K562 (cell line): ENCODE measurements around the gene BRSK1. TPM values are rescaled to one million over a fixed set of nuclear protein-coding genes. Genes with fewer than 3 reads are reported as not detected.

ENCODE experiments used
- AFF4 ChIP-seq: sonication (generic); formaldehyde crosslinking; IDR thresholded peaks from 2 replicates; pipeline ENCODE4 v1.8.0; 2023; ENCODE audit warnings: mild to moderate bottlenecking, missing genetic modification reagents
- FIP1L1 ChIP-seq: fragments of 200-400 bp; formaldehyde crosslinking; IDR thresholded peaks from 2 replicates; pipeline ENCODE4 v1.6.1; 2018; ENCODE audit warnings: mild to moderate bottlenecking, low read depth, low read length; ENCODE audit not compliant: poor library complexity, severe bottlenecking
- HINFP ChIP-seq: fragments of 450-650 bp; conservative IDR thresholded peaks from 2 replicates; pipeline ENCODE4 v1.6.1; 2016; ENCODE audit warnings: missing genetic modification characterization, low read depth, mild to moderate bottlenecking, control low read depth, missing compliant biosample characterization
- HLTF ChIP-seq: fragments of 450-650 bp; IDR thresholded peaks from 2 replicates; pipeline ENCODE4 v1.6.1; 2016
- HNRNPK ChIP-seq: fragments of 200-400 bp; formaldehyde crosslinking; IDR thresholded peaks from one replicate; pipeline ENCODE4 v1.6.1; 2018; ENCODE audit warnings: mild to moderate bottlenecking, low read depth, low read length; ENCODE audit not compliant: poor library complexity, severe bottlenecking
- NR1H2 ChIP-seq: sonication (generic); formaldehyde crosslinking; IDR thresholded peaks from 2 replicates; pipeline ENCODE4 v1.4.0; 2020; ENCODE audit warnings: mild to moderate bottlenecking, missing genetic modification reagents
- ZBTB1 ChIP-seq: sonication (generic); formaldehyde crosslinking; IDR thresholded peaks from 2 replicates; pipeline ENCODE4 v1.8.1; 2023; ENCODE audit warnings: missing genetic modification reagents, low read depth, mild to moderate bottlenecking, borderline replicate concordance
- ZBTB8A ChIP-seq: fragments of 450-650 bp; IDR thresholded peaks from 2 replicates; pipeline ENCODE4 v1.6.1; 2018; ENCODE audit warnings: mild to moderate bottlenecking, moderate library complexity; ENCODE audit not compliant: partially characterized antibody
- ZHX1 ChIP-seq: fragments of 150-350 bp; conservative IDR thresholded peaks from 2 replicates; pipeline ENCODE4 v1.6.1; 2014; ENCODE audit warnings: low read length
- ZNF140 ChIP-seq: fragments of 250-450 bp; sonication (Bioruptor Pico); IDR thresholded peaks from 2 replicates; pipeline ENCODE4 v1.8.0; 2021; ENCODE audit warnings: moderate library complexity, mild to moderate bottlenecking, inconsistent platforms
- ZNF263 ChIP-seq: sonication (generic); formaldehyde crosslinking; IDR thresholded peaks from 2 replicates; pipeline ENCODE4 v1.8.0; 2022; ENCODE audit warnings: mild to moderate bottlenecking, missing genetic modification reagents, borderline replicate concordance
- ZNF280A ChIP-seq: fragments of 450-650 bp; IDR thresholded peaks from 2 replicates; pipeline ENCODE4 v1.6.1; 2018; ENCODE audit warnings: mild to moderate bottlenecking, low read depth; ENCODE audit not compliant: partially characterized antibody
- ZNF644 ChIP-seq: fragments of 200-800 bp; sonication (Bioruptor generic); IDR thresholded peaks from 2 replicates; pipeline ENCODE4 v1.6.1; 2016; ENCODE audit warnings: low read depth, missing genetic modification characterization, missing compliant biosample characterization
- ZNF695 ChIP-seq: fragments of 450-650 bp; formaldehyde crosslinking; IDR thresholded peaks from 2 replicates; pipeline ENCODE4 v1.4.0; 2020; ENCODE audit warnings: mild to moderate bottlenecking, moderate library complexity
- ZNF740 ChIP-seq, 3 experiments: fragments of 200-800 bp in 1 of 3; sonication (Bioruptor generic) in 1 of 3; sonication (generic) in 1 of 3; formaldehyde crosslinking in 1 of 3; IDR thresholded peaks; 2 replicates each; pipeline versions ENCODE4 v1.6.1 to v1.8.0; 2016 to 2022; ENCODE audit warnings: mild to moderate bottlenecking in 2 of 3, missing compliant biosample characterization in 2 of 3, missing genetic modification characterization in 2 of 3, missing genetic modification reagents in 1 of 3
- polyA plus RNA-seq, 8 experiments: library from polyadenylated mRNA; depleted of rRNA in 4 of 8; stranded (reverse) in 5 of 8; unstranded in 3 of 8; fragments of >200 nt; fragmentation: Nextera tagmentation in 2 of 8; fragmentation: Illumina TruSeq in 1 of 8; extraction: Ambion mirVana in 2 of 8; extraction: Trizol in 1 of 8; gene quantifications; 2 replicates each; pipeline versions ENCODE4 v1.2.1 to v1.2.3, GENCODE V29; 2011 to 2014; ENCODE audit warnings: inconsistent platforms in 1 of 8, missing spikeins in 1 of 8
- total RNA-seq, 7 experiments: library from RNA; depleted of rRNA in 6 of 7; stranded (reverse); fragments of >200 nt in 6 of 7; fragmentation: Illumina TruSeq in 2 of 7; extraction: Trizol in 2 of 7; gene quantifications; 2 replicates each; pipeline versions ENCODE4 v1.2.1 to v1.2.3, GENCODE V29; 2011 to 2021; ENCODE audit warnings: low replicate concordance in 1 of 7

The BRSK1 gene
- total and polyA plus RNA-seq, 9 of the 15 experiments (the other 6 are each of a cell fraction or from before 2014, with no cell fraction given) = 1.7 to 9.3 (median 3.8) TPM; not detected in 2

GRCh38 chr19:55304279-55304978, 20.6 kb downstream of the BRSK1 start (continued):
- TF ChIP-seq HINFP (peak; percentile 93), ZBTB1 (CRISPR knock-in tag) (no peak), ZNF740 (CRISPR knock-in tag; IDR thresholded peaks at IDR 0.05) (no peak), ZNF740 (tag; IDR thresholded peaks at IDR 0.05) (no peak), ZHX1 (no peak), FIP1L1 (no peak), ZNF140 (no peak), HNRNPK (no peak), HLTF (no peak), ZNF263 (CRISPR knock-in tag) (no peak), ZNF695 (no peak), ZNF280A (no peak), AFF4 (CRISPR knock-in tag) (no peak), ZBTB8A (no peak), NR1H2 (no peak), ZNF644 (tag) (peak; percentile 58; the same call in 1 of the 2 replicates)
